ENCODE data around the gene PARS2. TPM values are rescaled to one million over a fixed set of nuclear protein-coding genes. Genes with fewer than 3 reads are reported as not detected.
"Not testable (repeated sequence)": the region's sequence is repeated elsewhere in the genome, so short reads cannot be mapped to it uniquely, and the experiment has no call there.

Gene PARS2
- total and polyA plus RNA-seq, 12 donors, result 0.80 to 5.6 (median 4.1) TPM

DNA sequence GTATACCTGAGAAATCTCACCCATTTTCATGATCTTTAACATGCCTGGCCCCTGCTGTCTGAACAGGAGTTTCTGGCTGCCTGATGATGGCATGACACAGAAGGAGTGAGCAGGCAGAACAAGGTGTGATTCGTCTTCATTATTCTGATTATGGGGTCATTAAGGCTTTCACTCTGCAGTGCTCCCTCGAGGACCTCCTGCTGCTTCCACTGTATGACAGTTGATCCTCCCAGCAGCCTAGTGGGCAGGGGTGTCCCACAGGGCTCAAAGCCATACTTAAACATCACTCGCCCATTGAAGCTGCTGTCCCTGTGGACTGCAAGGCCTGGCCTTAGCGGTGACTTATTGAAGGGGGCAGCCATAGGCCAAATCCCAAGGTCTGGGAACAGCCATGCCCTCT is 12.7 kb upstream of the PARS2 start:
- H3K9me3 ChIP-seq, result no peaks in the 10 kb centered on the region
- ATAC-seq (peak in 1 of 8 donors; percentile 46), DNase-seq (no peak)
- H3K36me3 ChIP-seq, result no peaks in the 10 kb centered on the region
- peaks cover 4 to 31% (median 20%) of the 10 kb centered on the region in 7 donors for H3K27me3 ChIP-seq
- 75 to 84% methylated on average over 4 of the region's 4 CpGs for WGBS, 2 donors
- TF ChIP-seq, protein P1, sequence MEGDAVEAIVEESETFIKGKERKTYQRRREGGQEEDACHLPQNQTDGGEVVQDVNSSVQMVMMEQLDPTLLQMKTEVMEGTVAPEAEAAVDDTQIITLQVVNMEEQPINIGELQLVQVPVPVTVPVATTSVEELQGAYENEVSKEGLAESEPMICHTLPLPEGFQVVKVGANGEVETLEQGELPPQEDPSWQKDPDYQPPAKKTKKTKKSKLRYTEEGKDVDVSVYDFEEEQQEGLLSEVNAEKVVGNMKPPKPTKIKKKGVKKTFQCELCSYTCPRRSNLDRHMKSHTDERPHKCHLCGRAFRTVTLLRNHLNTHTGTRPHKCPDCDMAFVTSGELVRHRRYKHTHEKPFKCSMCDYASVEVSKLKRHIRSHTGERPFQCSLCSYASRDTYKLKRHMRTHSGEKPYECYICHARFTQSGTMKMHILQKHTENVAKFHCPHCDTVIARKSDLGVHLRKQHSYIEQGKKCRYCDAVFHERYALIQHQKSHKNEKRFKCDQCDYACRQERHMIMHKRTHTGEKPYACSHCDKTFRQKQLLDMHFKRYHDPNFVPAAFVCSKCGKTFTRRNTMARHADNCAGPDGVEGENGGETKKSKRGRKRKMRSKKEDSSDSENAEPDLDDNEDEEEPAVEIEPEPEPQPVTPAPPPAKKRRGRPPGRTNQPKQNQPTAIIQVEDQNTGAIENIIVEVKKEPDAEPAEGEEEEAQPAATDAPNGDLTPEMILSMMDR (IDR thresholded peaks at IDR 0.05), result no peak
- no peak overlapping the region for H3K4me3 ChIP-seq
- H3K27ac ChIP-seq, result peak overlapping the region in 1 of 10 donors; percentile 40
- intact Hi-C loops (cut with DNase I), result no loop called here
- peaks cover 0 to 7% (median 0%) of the 10 kb centered on the region in 9 donors for H3K4me1 ChIP-seq

DNA sequence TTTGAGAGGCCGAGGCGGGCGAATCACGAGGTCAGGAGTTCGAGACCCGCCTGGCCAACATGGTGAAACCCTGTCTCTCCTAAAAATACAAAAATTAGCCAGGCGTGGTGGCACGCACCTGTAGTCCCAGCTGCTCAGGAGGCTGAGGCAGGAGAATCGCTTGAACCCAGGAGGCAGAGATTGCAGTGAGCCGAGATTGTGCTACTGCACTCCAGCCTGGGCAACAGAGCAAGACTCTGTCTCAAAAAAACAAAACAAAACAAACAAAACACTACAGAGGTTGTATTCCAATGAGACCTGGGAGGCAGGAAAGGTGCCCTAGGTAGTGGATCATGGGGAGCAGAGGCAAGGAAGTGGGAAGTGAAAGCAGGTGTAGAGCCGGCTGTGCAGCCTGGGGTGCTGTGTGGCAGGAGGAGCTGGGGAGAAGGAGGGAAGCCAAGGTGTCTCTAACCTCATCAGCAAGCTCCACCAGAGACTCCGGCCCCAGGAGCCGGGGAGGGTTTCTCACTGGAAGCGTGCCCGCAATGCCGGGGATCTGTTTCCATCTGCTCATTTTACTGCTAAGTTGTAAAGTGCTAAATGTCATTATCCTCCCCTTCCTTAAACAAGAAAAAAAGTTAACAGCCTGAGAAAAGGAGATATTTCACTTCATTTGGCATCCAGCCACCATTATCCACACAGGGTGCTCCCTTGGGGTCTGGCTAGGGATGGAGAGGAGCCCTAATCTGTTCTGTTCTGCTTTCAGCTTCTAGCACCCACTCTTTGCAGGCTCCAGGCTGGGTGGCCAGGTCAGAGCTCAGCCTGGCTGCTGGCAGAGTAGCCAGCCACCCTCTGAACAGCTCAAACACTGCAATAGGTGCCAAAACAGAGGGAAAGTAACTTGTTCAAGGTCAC is 11.8 kb upstream of the PARS2 start:
- DNase-seq; H3K4me3 ChIP-seq; H3K4me1 ChIP-seq; intact Hi-C loops (cut with DNase I); H3K36me3 ChIP-seq; H3K27ac ChIP-seq; ATAC-seq; H3K9me3 ChIP-seq: not testable (repeated sequence)
- WGBS, 2 donors, result 76 to 79% methylated on average over 16 of the region's 16 CpGs
- H3K27me3 ChIP-seq, result peaks cover 0 to 22% (median 10%) of the 10 kb centered on the region in 7 donors

DNA sequence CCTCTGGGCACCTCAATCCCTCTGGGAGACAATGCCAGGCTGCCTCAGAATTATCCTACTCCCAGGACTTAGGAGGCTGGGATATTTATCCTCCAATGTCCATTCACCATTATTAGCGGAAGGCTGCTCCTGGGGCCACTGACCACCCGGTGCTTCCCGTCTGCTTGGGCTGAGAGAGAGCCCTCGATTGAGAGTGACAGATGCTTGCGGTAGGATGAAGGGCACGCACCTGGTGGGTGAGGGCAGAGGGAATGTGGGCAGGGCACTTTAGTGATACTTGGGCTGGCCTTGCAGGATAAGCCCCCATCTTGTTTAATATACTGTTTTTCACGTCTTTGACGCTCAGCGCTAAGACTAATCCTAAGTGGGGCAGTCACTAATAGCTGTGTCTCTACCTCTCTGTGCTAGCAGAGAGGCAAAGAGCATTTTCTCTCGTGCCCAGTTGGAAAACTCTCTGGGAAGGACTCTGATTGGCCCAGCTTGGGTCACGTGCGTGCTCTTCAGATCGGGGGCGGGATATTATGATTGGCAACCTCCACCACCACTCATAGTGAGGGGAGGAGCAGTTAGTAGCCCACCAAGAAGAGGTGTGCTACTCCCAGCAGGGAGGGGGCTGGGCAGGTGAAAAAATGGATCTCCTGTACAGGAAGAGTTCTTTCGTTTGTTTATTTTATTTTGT is 10.6 kb upstream of the PARS2 start:
- intact Hi-C loops (cut with DNase I), result loop anchor here in 1 of 10 donors (5.0 kb wide), 1 partner anchor 838 kb away; no protein-coding TSS in a partner anchor
- Histone ChIP-seq H3K9me3 (no peaks in the 10 kb centered on the region), H3K27ac (no peak overlapping the region), H3K27me3 (peaks cover 0 to 11% (median 0%) of the 10 kb centered on the region in 7 donors), H3K4me3 (no peak overlapping the region), H3K36me3 (no peaks in the 10 kb centered on the region), H3K4me1 (no peaks in the 10 kb centered on the region)
- TF ChIP-seq, protein P1 (IDR thresholded peaks at IDR 0.05), result no peak
- WGBS, 2 donors, result 58 to 59% methylated on average over 15 of the region's 15 CpGs
- ATAC-seq, result no peak
- DNase-seq, result no peak

DNA sequence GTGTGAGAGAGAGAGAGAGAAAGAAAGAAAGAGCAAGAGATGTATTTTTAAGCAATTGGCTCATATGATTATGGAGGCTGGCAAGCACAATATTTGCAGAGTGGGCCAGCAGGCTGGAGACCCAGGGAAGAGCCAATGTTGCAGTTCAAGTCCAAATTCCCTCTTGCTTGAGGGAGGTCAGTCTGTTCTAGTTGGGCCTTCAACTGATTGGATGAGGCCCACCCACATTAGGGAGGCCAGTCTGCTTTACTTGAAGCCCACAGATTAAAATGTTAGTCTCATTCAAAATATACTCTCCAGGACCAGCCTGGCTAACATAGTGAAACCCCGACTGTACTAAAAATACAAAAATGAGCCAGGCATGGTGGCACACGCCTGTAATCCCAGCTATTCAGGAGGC is 8.6 kb upstream of the PARS2 start:
- Histone ChIP-seq H3K9me3 (no peaks in the 10 kb centered on the region), H3K36me3 (no peaks in the 10 kb centered on the region), H3K27me3 (peaks cover 0 to 4% (median 0%) of the 10 kb centered on the region in 7 donors), H3K27ac (no peak overlapping the region), H3K4me3 (no peak overlapping the region), H3K4me1 (no peaks in the 10 kb centered on the region)
- DNase-seq, result no peak
- 84 to 88% methylated on average over 2 of the region's 2 CpGs for WGBS, 2 donors
- intact Hi-C loops (cut with DNase I), result loop anchor here in 1 of 10 donors (5.0 kb wide), 1 partner anchor 836 kb away; no protein-coding TSS in a partner anchor
- TF ChIP-seq, protein P1 (IDR thresholded peaks at IDR 0.05), result no peak
- ATAC-seq, result no peak

Data from heart right ventricle (tissue), 16 donors.